Mesenchymal stem cell (in vitro differentiated cells and primary cell): ENCODE measurements around the gene SNORC.

ENCODE experiments used
- DNase-seq: peaks from one replicate; pipeline ENCODE4 v3.0.0-alpha.2; 2013
- H2AFZ ChIP-seq: one replicate; pipeline ENCODE4 v1.6.1; 2013; ENCODE audit warnings: low read depth, mild to moderate bottlenecking, control low read depth, inconsistent platforms, low read length, moderate library complexity
- H2AK5ac ChIP-seq: 2 replicates; pipeline ENCODE4 v1.6.1; 2013; ENCODE audit warnings: low read length, moderate library complexity, mild to moderate bottlenecking, inconsistent platforms; ENCODE audit not compliant: severe bottlenecking
- H2BK120ac ChIP-seq: one replicate; pipeline ENCODE4 v1.6.1; 2013; ENCODE audit warnings: low read depth, mild to moderate bottlenecking, inconsistent platforms, low read length, moderate library complexity
- H2BK12ac ChIP-seq, 2 experiments: one replicate each; pipeline ENCODE4 v1.6.1; 2013; ENCODE audit warnings: inconsistent platforms in 2 of 2, low read length in 2 of 2, mild to moderate bottlenecking in 2 of 2, moderate library complexity in 2 of 2, control low read depth in 1 of 2
- H2BK15ac ChIP-seq: one replicate; pipeline ENCODE4 v1.6.1; 2013; ENCODE audit warnings: mild to moderate bottlenecking, low read depth, inconsistent platforms; ENCODE audit not compliant: poor library complexity, severe bottlenecking
- H2BK5ac ChIP-seq: 2 replicates; pipeline ENCODE4 v1.6.1; 2013; ENCODE audit warnings: low read depth, mild to moderate bottlenecking, low read length, control low read depth, inconsistent platforms; ENCODE audit not compliant: poor library complexity, severe bottlenecking
- H3K14ac ChIP-seq, 2 experiments: one replicate each; pipeline ENCODE4 v1.6.1; 2013; ENCODE audit warnings: inconsistent platforms in 2 of 2, low read length in 2 of 2, control low read depth in 1 of 2, mild to moderate bottlenecking in 1 of 2, moderate library complexity in 1 of 2
- H3K18ac ChIP-seq, 2 experiments: one replicate each; pipeline ENCODE4 v1.6.1; 2013; ENCODE audit warnings: inconsistent platforms in 2 of 2, low read length in 2 of 2, control low read depth in 1 of 2, low read depth in 1 of 2, mild to moderate bottlenecking in 1 of 2
- H3K23ac ChIP-seq, 2 experiments: one replicate each; pipeline ENCODE4 v1.6.1; 2013; ENCODE audit warnings: inconsistent platforms in 2 of 2, low read length in 2 of 2, mild to moderate bottlenecking in 2 of 2, moderate library complexity in 2 of 2, control low read depth in 1 of 2
- H3K27ac ChIP-seq: 2 replicates; pipeline ENCODE4 v1.5.1; 2013; ENCODE audit warnings: mild to moderate bottlenecking, moderate library complexity, low read length, control low read depth, inconsistent platforms; ENCODE audit not compliant: poor library complexity, severe bottlenecking
- H3K27me3 ChIP-seq, 2 experiments: 2 replicates each; pipeline versions ENCODE4 v1.6.1 to v1.7.0; 2013; ENCODE audit warnings: low read length in 2 of 2, mild to moderate bottlenecking in 2 of 2, moderate library complexity in 2 of 2, control low read depth in 1 of 2, inconsistent platforms in 1 of 2; ENCODE audit not compliant: control insufficient read depth in 1 of 2, insufficient read depth in 1 of 2
- H3K36me3 ChIP-seq, 2 experiments: 2 replicates each; pipeline versions ENCODE4 v1.6.1 to v1.7.0; 2013; ENCODE audit warnings: low read length in 2 of 2, control low read depth in 1 of 2, inconsistent platforms in 1 of 2, low read depth in 1 of 2, mild to moderate bottlenecking in 1 of 2; ENCODE audit not compliant: insufficient read depth in 2 of 2, control insufficient read depth in 1 of 2
- H3K4ac ChIP-seq, 2 experiments: one replicate each; pipeline ENCODE4 v1.6.1; 2013; ENCODE audit warnings: inconsistent platforms in 2 of 2, low read length in 2 of 2, mild to moderate bottlenecking in 2 of 2, moderate library complexity in 2 of 2, control low read depth in 1 of 2, low read depth in 1 of 2
- H3K4me1 ChIP-seq: 2 replicates; pipeline ENCODE4 v1.6.1; 2013; ENCODE audit warnings: low read depth, low read length, control low read depth; ENCODE audit not compliant: control insufficient read depth, insufficient read depth
- H3K4me2 ChIP-seq: 2 replicates; pipeline ENCODE4 v1.6.1; 2013; ENCODE audit warnings: low read length, mild to moderate bottlenecking, inconsistent platforms; ENCODE audit not compliant: poor library complexity, severe bottlenecking
- H3K4me3 ChIP-seq, 2 experiments: 2 replicates each; pipeline versions ENCODE4 v1.5.1 to v1.7.0; 2013; ENCODE audit warnings: low read length in 2 of 2, mild to moderate bottlenecking in 2 of 2, control low read depth in 1 of 2, low read depth in 1 of 2; ENCODE audit not compliant: insufficient read depth in 1 of 2
- H3K79me1 ChIP-seq: replicated peaks from 2 replicates; pipeline ENCODE4 v1.6.1; 2013; ENCODE audit warnings: mild to moderate bottlenecking, control low read depth, low read length, inconsistent platforms; ENCODE audit not compliant: poor library complexity, severe bottlenecking
- H3K9ac ChIP-seq: 2 replicates; pipeline ENCODE4 v1.7.0; 2013; ENCODE audit warnings: mild to moderate bottlenecking, low read length, moderate library complexity
- H3K9me3 ChIP-seq: 2 replicates; pipeline ENCODE4 v1.7.0; 2013; ENCODE audit warnings: mild to moderate bottlenecking, low read length; ENCODE audit not compliant: control insufficient read depth
- H4K8ac ChIP-seq: one replicate; pipeline ENCODE4 v1.6.1; 2013; ENCODE audit warnings: inconsistent platforms, mild to moderate bottlenecking, low read length, moderate library complexity
- H4K91ac ChIP-seq: one replicate; pipeline ENCODE4 v1.6.1; 2013; ENCODE audit warnings: mild to moderate bottlenecking, low read length, inconsistent platforms
- WGBS: methylation state at CpG from one replicate; pipeline ENCODE4 v1.1.7; 2013; ENCODE audit warnings: mixed read lengths; 5-methylcytosine and 5-hydroxymethylcytosine counted together

SNORC gene

DNA sequence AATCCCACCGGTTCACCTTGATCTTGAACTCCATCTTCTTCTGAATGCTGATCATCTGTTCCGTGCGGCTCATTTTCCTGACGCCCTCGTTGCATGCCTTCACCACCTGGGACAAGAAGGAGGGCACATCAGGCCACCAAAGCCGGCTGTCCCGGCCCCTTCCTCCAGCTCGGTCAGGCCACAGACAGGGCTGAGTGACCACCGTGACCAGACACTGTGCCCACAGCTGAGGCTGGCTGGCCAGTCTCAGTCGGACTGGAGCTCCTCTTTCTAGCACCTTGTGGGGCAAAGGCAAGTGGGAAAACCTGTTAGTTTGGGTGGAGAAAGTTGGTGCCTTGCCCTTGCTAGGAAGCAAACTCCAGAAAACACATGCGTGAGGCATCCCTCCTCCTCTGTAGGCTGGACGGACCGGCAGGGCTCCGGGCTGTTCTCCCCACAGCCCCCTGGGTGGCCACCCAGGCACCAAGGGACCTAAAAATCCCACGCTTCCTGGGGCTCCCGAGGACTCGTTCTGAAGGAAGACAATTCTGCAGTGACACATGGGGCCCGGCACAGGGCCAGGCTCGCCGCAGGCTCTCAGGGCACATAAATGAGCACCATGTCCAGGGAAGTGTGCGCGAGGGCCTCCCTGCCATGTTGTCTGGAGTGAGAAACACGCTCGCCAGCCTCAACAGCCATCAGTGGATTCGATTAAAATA is 15.3 kb downstream of the SNORC start:
- Histone ChIP-seq H3K18ac (no peak overlapping the region), H2BK5ac (no peak overlapping the region), H3K4me1 (peaks cover 10% of the 10 kb centered on the region), H2BK12ac (no peak overlapping the region), H3K27me3 (peaks cover 5 to 35% of the 10 kb centered on the region in 2 experiments), H3K14ac (no peak overlapping the region), H4K91ac (no peak overlapping the region), H3K4ac (no peak overlapping the region), H3K4me2 (no peak overlapping the region), H3K27ac (no peak overlapping the region), H2AK5ac (no peak overlapping the region), H2BK120ac (no peak overlapping the region), H2BK15ac (no peak overlapping the region), H3K36me3 (peaks cover 0 to 12% of the 10 kb centered on the region in 2 experiments), H4K8ac (no peak overlapping the region), H2AFZ (no peak overlapping the region), H3K4me3 (no peak overlapping the region), H3K9ac (no peak overlapping the region), H3K9me3 (no peaks in the 10 kb centered on the region), H3K79me1 (no peaks in the 10 kb centered on the region), H3K23ac (no peak overlapping the region)
- DNase-seq: no peak
- WGBS: 92% methylated on average over 25 of the region's 25 CpGs

- no peak overlapping the region for H2AFZ ChIP-seq
- H3K4me1 ChIP-seq: peaks cover 15% of the 10 kb centered on the region
- H3K27me3 ChIP-seq: peaks cover 5 to 41% of the 10 kb centered on the region in 2 experiments
- H3K9me3 ChIP-seq: no peaks in the 10 kb centered on the region
- WGBS: 95% methylated on average over 6 of the region's 11 CpGs
- no peak overlapping the region for H3K23ac ChIP-seq
- H3K36me3 ChIP-seq: peaks cover 0 to 12% of the 10 kb centered on the region in 2 experiments
- H2BK120ac ChIP-seq: no peak overlapping the region
- H3K4ac ChIP-seq: no peak overlapping the region
- H2BK5ac ChIP-seq: no peak overlapping the region
- H2BK12ac ChIP-seq: no peak overlapping the region
- H3K4me3 ChIP-seq: peak overlapping the region in 1 of 2 experiments; percentile 28
- H2BK15ac ChIP-seq: no peak overlapping the region
- peak overlapping the region; percentile 73 for H4K8ac ChIP-seq
- no peak overlapping the region for H3K4me2 ChIP-seq
- peak overlapping the region; percentile 72 for H4K91ac ChIP-seq
- DNase-seq: no peak
- no peak overlapping the region for H2AK5ac ChIP-seq
- no peak overlapping the region for H3K18ac ChIP-seq
- H3K9ac ChIP-seq: no peak overlapping the region
- H3K27ac ChIP-seq: no peak overlapping the region
- no peaks in the 10 kb centered on the region for H3K79me1 ChIP-seq
- peak overlapping the region in 1 of 2 experiments; percentile 93 for H3K14ac ChIP-seq
Measured at GRCh38 chr2:232886176-232886575, 16.1 kb downstream of the SNORC start.

GRCh38 chr2:232886632-232887031 is 16.6 kb downstream of the SNORC start:
- no peak overlapping the region for H2AFZ ChIP-seq
- no peak overlapping the region for H2BK5ac ChIP-seq
- H2BK120ac ChIP-seq: no peak overlapping the region
- H2AK5ac ChIP-seq: no peak overlapping the region
- H3K36me3 ChIP-seq: peaks cover 0 to 12% of the 10 kb centered on the region in 2 experiments
- no peak overlapping the region for H4K91ac ChIP-seq
- H4K8ac ChIP-seq: no peak overlapping the region
- peaks cover 5 to 41% of the 10 kb centered on the region in 2 experiments for H3K27me3 ChIP-seq
- H3K4ac ChIP-seq: no peak overlapping the region
- no peak overlapping the region for H3K18ac ChIP-seq
- no peak overlapping the region for H3K4me2 ChIP-seq
- no peak overlapping the region for H3K23ac ChIP-seq
- WGBS: 89% methylated on average over 7 of the region's 7 CpGs
- no peaks in the 10 kb centered on the region for H3K79me1 ChIP-seq
- H3K9me3 ChIP-seq: no peaks in the 10 kb centered on the region
- H2BK15ac ChIP-seq: no peak overlapping the region
- peaks cover 19% of the 10 kb centered on the region for H3K4me1 ChIP-seq
- H3K27ac ChIP-seq: no peak overlapping the region
- no peak overlapping the region for H3K9ac ChIP-seq
- H3K4me3 ChIP-seq: no peak overlapping the region
- H2BK12ac ChIP-seq: no peak overlapping the region
- DNase-seq: no peak
- H3K14ac ChIP-seq: no peak overlapping the region

- no peak overlapping the region for H3K4me3 ChIP-seq
- no peak overlapping the region for H2BK120ac ChIP-seq
- H2BK12ac ChIP-seq: no peak overlapping the region
- H3K9ac ChIP-seq: no peak overlapping the region
- no peak overlapping the region for H2BK5ac ChIP-seq
- H3K27me3 ChIP-seq: peaks cover 5 to 41% of the 10 kb centered on the region in 2 experiments
- H4K8ac ChIP-seq: no peak overlapping the region
- H3K23ac ChIP-seq: no peak overlapping the region
- peaks cover 0 to 7% of the 10 kb centered on the region in 2 experiments for H3K36me3 ChIP-seq
- no peak overlapping the region for H3K4ac ChIP-seq
- H3K79me1 ChIP-seq: no peaks in the 10 kb centered on the region
- H2AFZ ChIP-seq: no peak overlapping the region
- no peak overlapping the region for H3K14ac ChIP-seq
- H3K9me3 ChIP-seq: no peaks in the 10 kb centered on the region
- H3K4me2 ChIP-seq: no peak overlapping the region
- H3K27ac ChIP-seq: no peak overlapping the region
- H4K91ac ChIP-seq: no peak overlapping the region
- no peak overlapping the region for H2BK15ac ChIP-seq
- H3K18ac ChIP-seq: no peak overlapping the region
- 82% methylated on average over 15 of the region's 15 CpGs for WGBS
- no peak overlapping the region for H2AK5ac ChIP-seq
- no peak for DNase-seq
- H3K4me1 ChIP-seq: peaks cover 21% of the 10 kb centered on the region
Measured at GRCh38 chr2:232887171-232887850, 17.2 kb downstream of the SNORC start.
